GM18951 (cell line): ENCODE results near the gene CDKAL1.

Source experiments
- POLR2A ChIP-seq: IDR thresholded peaks from 4 replicates; pipeline ENCODE4 v1.6.1; 2011; ENCODE audit warnings: mild to moderate bottlenecking; ENCODE audit not compliant: insufficient read length, insufficient read depth; ENCODE audit errors: extremely low read depth
- in situ Hi-C: fragments of 300-500 bp; cut with MboI; formaldehyde crosslinking; loops from one replicate; pipeline ENCODE4 v1.12.0; 2022; ENCODE audit warnings: low sequenced_read_pairs, mixed read lengths, inconsistent platforms; ENCODE audit not compliant: unreplicated experiment

The CDKAL1 gene

DNA sequence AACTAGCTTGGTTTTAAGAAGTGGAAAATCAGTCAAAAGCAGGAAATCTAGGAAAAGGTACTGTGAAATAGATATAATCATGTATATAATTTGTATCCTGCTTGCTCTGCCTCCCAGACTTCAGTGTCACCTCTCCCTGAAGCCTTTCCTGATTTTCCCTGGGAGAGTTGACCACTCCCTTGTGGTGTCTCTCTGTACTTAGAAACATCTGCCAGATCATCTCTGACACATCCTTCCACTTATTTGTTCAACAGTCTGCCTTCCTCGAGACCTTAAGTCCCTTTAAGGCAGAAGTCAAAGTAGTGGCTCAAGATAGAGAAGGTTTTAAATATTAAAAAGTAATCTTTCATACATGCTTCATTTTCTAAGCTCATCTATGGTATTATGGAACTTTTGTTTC is 236.5 kb downstream of the CDKAL1 start:
- in situ Hi-C loops = no loop called here

DNA sequence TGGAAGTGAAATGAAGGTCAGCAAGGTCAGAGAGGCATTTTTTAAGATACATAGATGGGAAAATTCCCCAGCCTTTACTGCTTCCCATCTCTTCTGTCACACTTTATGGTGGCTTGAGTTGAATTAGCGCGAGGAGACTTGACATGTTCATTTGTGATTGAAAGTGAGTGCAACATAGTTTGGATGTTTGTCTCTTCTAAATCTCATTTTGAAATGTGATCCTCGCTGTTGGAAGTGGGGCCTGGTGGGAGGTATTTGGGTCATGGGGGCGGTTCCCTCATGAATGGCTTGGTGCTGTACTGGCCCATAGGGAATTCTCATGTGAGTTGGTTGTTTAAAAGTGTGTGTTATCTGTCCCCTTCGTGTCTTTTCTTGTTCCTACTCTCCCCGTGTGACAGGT is 237.2 kb downstream of the CDKAL1 start:
- TF ChIP-seq POLR2A = no peak
- in situ Hi-C loops = no loop called here

More for the DNA sequence above, 236.5 kb downstream of the CDKAL1 start:
- TF ChIP-seq POLR2A = no peak

DNA sequence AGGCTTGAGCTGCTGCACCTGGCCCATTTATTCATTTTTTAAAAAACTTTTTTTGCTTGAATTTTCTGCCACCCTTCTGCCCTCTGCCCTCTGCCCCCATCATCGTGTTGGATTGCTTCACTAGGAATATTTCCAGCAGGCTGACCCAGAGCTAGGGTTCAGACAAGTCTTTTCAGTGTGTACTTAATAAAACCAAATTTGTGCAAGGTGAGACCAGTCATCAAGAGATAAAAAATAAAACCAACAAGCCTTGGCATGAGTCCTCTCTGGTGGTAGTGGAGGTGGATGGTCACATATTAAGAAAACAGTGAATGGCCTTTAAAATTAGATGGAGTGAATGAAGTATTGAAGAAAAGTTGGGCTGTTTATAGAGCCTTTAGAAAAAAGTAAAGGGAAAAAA is 239.6 kb downstream of the CDKAL1 start:
- no peak for TF ChIP-seq POLR2A
- in situ Hi-C loops = no loop called here

GRCh38 chr6:20775981-20776380 is 241.7 kb downstream of the CDKAL1 start:
- in situ Hi-C loops = no loop called here

DNA sequence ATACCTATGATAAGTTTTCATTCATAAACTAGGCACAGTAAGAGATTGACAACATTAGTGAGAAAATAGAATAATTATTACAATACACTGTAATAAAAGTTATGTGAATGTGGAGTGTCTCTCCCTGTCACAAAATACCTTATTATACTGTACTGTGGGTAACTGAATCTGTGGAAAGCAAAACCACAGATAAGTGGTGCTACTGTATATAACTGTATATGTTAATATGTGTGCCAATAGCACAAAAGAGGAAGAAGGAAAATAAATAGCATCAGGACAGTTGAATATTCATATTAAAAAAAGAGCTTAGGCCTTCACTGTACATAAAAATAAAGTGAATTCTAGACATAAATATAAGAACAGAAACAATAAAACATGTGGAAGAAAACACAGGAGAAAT is 243.5 kb downstream of the CDKAL1 start:
- TF ChIP-seq POLR2A = no peak
- in situ Hi-C loops = no loop called here

More at GRCh38 chr6:20775981-20776380, 241.7 kb downstream of the CDKAL1 start:
- no peak for TF ChIP-seq POLR2A

GRCh38 chr6:20778459-20778858 is 244.2 kb downstream of the CDKAL1 start:
- TF ChIP-seq POLR2A = no peak
- in situ Hi-C loops = no loop called here

DNA sequence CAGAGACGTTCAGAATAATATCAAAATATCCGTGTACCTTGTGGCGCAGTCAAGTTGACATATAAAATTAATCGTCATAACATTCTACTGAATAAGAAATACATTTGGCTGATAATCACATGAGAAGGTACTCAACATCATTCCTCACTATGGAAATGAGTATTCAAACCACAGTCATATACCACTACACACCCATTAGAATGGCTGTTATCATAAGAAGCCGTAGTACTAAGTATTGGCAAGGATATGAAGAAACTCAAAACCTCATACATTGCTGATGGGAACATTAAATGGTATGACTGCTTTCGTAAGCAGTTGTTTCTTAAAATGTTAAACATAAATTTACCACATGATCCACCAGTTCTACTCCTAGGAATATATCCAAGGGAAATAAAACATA is 244.7 kb downstream of the CDKAL1 start:
- TF ChIP-seq POLR2A = no peak
- in situ Hi-C loops = no loop called here

DNA sequence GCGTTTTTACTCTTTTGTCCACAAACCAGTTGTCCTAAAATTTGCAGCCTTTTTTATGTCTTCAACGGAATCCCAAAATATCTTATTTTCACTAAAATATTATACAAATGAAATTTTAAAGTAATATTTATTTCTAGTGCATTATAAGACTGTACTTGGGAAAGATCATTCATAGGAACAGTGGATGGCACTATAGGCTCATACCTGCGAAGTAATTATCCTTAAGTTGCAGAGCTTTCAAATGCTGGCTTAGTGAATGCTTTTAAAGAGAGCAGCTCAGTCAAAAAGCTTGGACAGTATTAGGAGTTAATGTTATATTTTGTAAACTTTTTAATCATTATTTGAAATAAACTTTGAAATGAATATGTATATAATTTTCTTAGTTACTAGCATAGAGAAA is 254.9 kb downstream of the CDKAL1 start:
- TF ChIP-seq POLR2A = no peak
- in situ Hi-C loops = no loop called here

GRCh38 chr6:20790032-20790791 is 256.0 kb downstream of the CDKAL1 start:
- no peak for TF ChIP-seq POLR2A
- in situ Hi-C loops = no loop called here

- in situ Hi-C loops = no loop called here
These were observed 256.8 kb downstream of the CDKAL1 start for GRCh38 chr6:20791074-20791473.

GRCh38 chr6:20791944-20792343 is 257.7 kb downstream of the CDKAL1 start:
- no peak for TF ChIP-seq POLR2A
- in situ Hi-C loops = no loop called here

More at GRCh38 chr6:20791074-20791473, 256.8 kb downstream of the CDKAL1 start:
- no peak for TF ChIP-seq POLR2A

DNA sequence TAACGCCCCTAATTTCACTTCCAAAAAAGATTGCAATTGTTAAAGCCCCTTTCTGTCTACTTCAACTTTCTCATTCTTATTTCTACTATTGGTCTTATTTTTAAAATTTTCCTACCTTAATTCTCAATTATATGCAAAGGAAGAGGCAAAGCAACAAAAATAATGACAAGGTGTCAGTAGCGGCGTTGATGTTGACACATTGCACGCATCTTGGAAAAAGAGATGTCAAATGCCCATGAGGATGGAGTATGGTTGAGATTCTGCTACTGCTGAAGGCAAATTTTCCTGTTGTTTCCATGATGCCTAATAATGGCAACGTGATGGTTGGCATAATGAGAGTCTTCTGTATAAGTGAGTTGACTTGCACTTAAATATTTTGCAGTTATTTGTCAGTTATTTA is 258.9 kb downstream of the CDKAL1 start:
- in situ Hi-C loops = no loop called here
- TF ChIP-seq POLR2A = no peak

- in situ Hi-C loops = no loop called here
- TF ChIP-seq POLR2A = no peak
These were observed 263.3 kb downstream of the CDKAL1 start for GRCh38 chr6:20797597-20797996.

- in situ Hi-C loops = no loop called here
- no peak for TF ChIP-seq POLR2A
These were observed 266.0 kb downstream of the CDKAL1 start for GRCh38 chr6:20800229-20800628.
